GM18909 (cell line): Measurements from ENCODE around the gene PTER.
A peak's percentile ranks its signal among the peaks of the same experiment; 100 is the strongest.

Experiments used
- ATAC-seq: cut with Tn5 transposase; IDR thresholded peaks from one replicate; pipeline ENCODE4 v1.9.1; 2021; ENCODE audit warnings: mild to moderate bottlenecking; ENCODE audit not compliant: unreplicated experiment, poor library complexity

PTER gene

GRCh38 chr10:16521311-16522016 lies 84.7 kb downstream of the PTER start, which contains the start of gene C1QL3:
Gene C1QL3 (minus strand): TSS chr10:16521879. CDS start chr10:16521065, 814 bp downstream.
- ATAC-seq: peak; percentile 47

- ATAC-seq: no peak
Observed at GRCh38 chr10:16527452-16527851, 90.6 kb downstream of the PTER start.

GRCh38 chr10:16529853-16530252 lies 93.0 kb downstream of the PTER start:
- no peak for ATAC-seq

GRCh38 chr10:16536155-16536554 lies 99.3 kb downstream of the PTER start:
- ATAC-seq: no peak

GRCh38 chr10:16544099-16544498 lies 107.3 kb downstream of the PTER start:
- no peak for ATAC-seq

GRCh38 chr10:16544591-16544990 lies 107.8 kb downstream of the PTER start:
- ATAC-seq: no peak

GRCh38 chr10:16545116-16545736 lies 108.4 kb downstream of the PTER start:
- ATAC-seq: peak; percentile 82

GRCh38 chr10:16547973-16548372 lies 111.2 kb downstream of the PTER start:
- ATAC-seq: no peak

GRCh38 chr10:16559236-16559773 lies 122.5 kb downstream of the PTER start:
- ATAC-seq: no peak

- no peak for ATAC-seq
Observed at GRCh38 chr10:16562891-16563290, 126.1 kb downstream of the PTER start.
